IMR-90 (cell line): ENCODE results near the gene PLEKHH1. TPM values are rescaled to one million over a fixed set of nuclear protein-coding genes. Genes with fewer than 3 reads are reported as not detected.

ENCODE experiments used
- ATAC-seq: fragments of 200-7000 bp; cut with Tn5 transposase; 2 replicates; pipeline ENCODE4 v1.9.1; 2020; ENCODE audit warnings: low read depth, mild to moderate bottlenecking, moderate library complexity
- BruUV-seq: library from RNA; stranded (reverse); fragments of 400-500 nt; replicated peaks from 2 replicates; lab custom pipeline; 2021; lab: Mats Ljungman, UMichigan
- CTCF ChIA-PET: fragments of 300-600 bp; formaldehyde crosslinking; extraction: SDS; loops from one replicate; lab custom pipeline; 2021; ENCODE audit warnings: antibody characterized with exemption; lab: Yijun Ruan, JAX
- POLR2A ChIA-PET: fragments of 300-600 bp; sonication (Branson Sonifier 250); formaldehyde crosslinking; loops from one replicate; lab custom pipeline; 2022; ENCODE audit warnings: antibody characterized with exemption; ENCODE audit not compliant: unreplicated experiment; lab: Charles Lee
- DNase-seq: peaks from one replicate; pipeline ENCODE4 v3.0.0; 2013
- H2AFZ ChIP-seq: replicated peaks from 2 replicates; pipeline ENCODE3; 2013; ENCODE audit warnings: low read length, mild to moderate bottlenecking; ENCODE audit not compliant: poor library complexity
- H2AK5ac ChIP-seq: 2 replicates; pipeline ENCODE4 v1.6.1; 2013; ENCODE audit warnings: low read depth, low read length, inconsistent platforms
- H2AK9ac ChIP-seq: replicated peaks from 2 replicates; pipeline ENCODE3; 2013; ENCODE audit warnings: mild to moderate bottlenecking, low read depth, low read length, moderate library complexity; ENCODE audit not compliant: poor library complexity
- H2BK120ac ChIP-seq: 2 replicates; pipeline ENCODE4 v1.6.1; 2013; ENCODE audit warnings: low read depth, low read length, inconsistent platforms
- H2BK15ac ChIP-seq: 3 replicates; pipeline ENCODE4 v1.6.1; 2013; ENCODE audit warnings: low read depth, low read length, inconsistent platforms
- H2BK20ac ChIP-seq: 2 replicates; pipeline ENCODE4 v1.6.1; 2013; ENCODE audit warnings: low read depth, mild to moderate bottlenecking, inconsistent platforms, low read length, moderate library complexity
- H2BK5ac ChIP-seq: 2 replicates; pipeline ENCODE4 v1.6.1; 2013; ENCODE audit warnings: mild to moderate bottlenecking, low read depth, low read length, inconsistent platforms; ENCODE audit not compliant: poor library complexity, severe bottlenecking
- H3K14ac ChIP-seq: replicated peaks from 2 replicates; pipeline ENCODE4 v1.6.1; 2013; ENCODE audit warnings: low read depth, low read length, inconsistent platforms
- H3K18ac ChIP-seq: 2 replicates; pipeline ENCODE4 v1.6.1; 2013; ENCODE audit warnings: low read depth, low read length, control low read depth
- H3K23ac ChIP-seq: 2 replicates; pipeline ENCODE4 v1.6.1; 2013; ENCODE audit warnings: low read depth, low read length, inconsistent platforms
- H3K27ac ChIP-seq: 2 replicates; pipeline ENCODE4 v1.5.1; 2013; ENCODE audit warnings: mild to moderate bottlenecking, control low read depth, low read length; ENCODE audit not compliant: insufficient read depth
- H3K27me3 ChIP-seq: 2 replicates; pipeline ENCODE4 v1.6.1; 2013; ENCODE audit warnings: low read length; ENCODE audit not compliant: control insufficient read depth, insufficient read depth
- H3K36me3 ChIP-seq: 2 replicates; pipeline ENCODE4 v1.6.1; 2013; ENCODE audit warnings: low read length, mixed read lengths; ENCODE audit not compliant: control insufficient read depth, insufficient read depth
- H3K4ac ChIP-seq: 2 replicates; pipeline ENCODE4 v1.6.1; 2013; ENCODE audit warnings: low read depth, low read length, inconsistent platforms
- H3K4me1 ChIP-seq: 2 replicates; pipeline ENCODE4 v1.6.1; 2013; ENCODE audit warnings: low read length, mixed read lengths; ENCODE audit not compliant: control insufficient read depth, insufficient read depth
- H3K4me2 ChIP-seq: 2 replicates; pipeline ENCODE4 v1.6.1; 2013; ENCODE audit warnings: low read depth, mild to moderate bottlenecking, control low read depth, low read length, moderate library complexity
- H3K4me3 ChIP-seq: 2 replicates; pipeline ENCODE4 v1.5.1; 2013; ENCODE audit warnings: low read depth, mild to moderate bottlenecking, control low read depth, low read length, moderate library complexity; ENCODE audit not compliant: insufficient read depth
- H3K56ac ChIP-seq: 2 replicates; pipeline ENCODE4 v1.6.1; 2013; ENCODE audit warnings: low read length, inconsistent platforms; ENCODE audit not compliant: insufficient read depth; ENCODE audit errors: extremely low read depth
- H3K79me1 ChIP-seq, 2 experiments: 2 replicates each; pipeline ENCODE4 v1.6.1; 2013; ENCODE audit warnings: low read length in 2 of 2, inconsistent platforms in 1 of 2, low read depth in 1 of 2
- H3K9ac ChIP-seq: 2 replicates; pipeline ENCODE4 v1.6.1; 2013; ENCODE audit warnings: low read depth, low read length, control low read depth
- H3K9me1 ChIP-seq: 2 replicates; pipeline ENCODE4 v1.6.1; 2013; ENCODE audit warnings: low read length, inconsistent platforms; ENCODE audit not compliant: insufficient read depth
- H3K9me3 ChIP-seq: 2 replicates; pipeline ENCODE4 v1.6.1; 2013; ENCODE audit warnings: low read length; ENCODE audit not compliant: control insufficient read depth, insufficient read depth
- H4K20me1 ChIP-seq: 2 replicates; pipeline ENCODE4 v1.6.1; 2013; ENCODE audit warnings: low read length, inconsistent platforms; ENCODE audit not compliant: insufficient read depth
- H4K5ac ChIP-seq: 2 replicates; pipeline ENCODE4 v1.6.1; 2013; ENCODE audit warnings: mild to moderate bottlenecking, low read depth, low read length, control low read depth
- H4K8ac ChIP-seq, 2 experiments: 2 replicates each; pipeline ENCODE4 v1.6.1; 2013; ENCODE audit warnings: low read depth in 2 of 2, low read length in 2 of 2, control low read depth in 1 of 2, inconsistent platforms in 1 of 2
- H4K91ac ChIP-seq: 2 replicates; pipeline ENCODE4 v1.6.1; 2013; ENCODE audit warnings: low read depth, low read length, inconsistent platforms; ENCODE audit not compliant: insufficient read depth
- CEBPB ChIP-seq: IDR thresholded peaks from 2 replicates; pipeline ENCODE4 v1.6.1; 2012; ENCODE audit warnings: low read depth, low read length, improper control_type of control experiment
- MAFK ChIP-seq: IDR thresholded peaks from 2 replicates; pipeline ENCODE4 v1.6.1; 2012; ENCODE audit warnings: low read depth, low read length, improper control_type of control experiment
- MAZ ChIP-seq: IDR thresholded peaks from 2 replicates; pipeline ENCODE4 v1.6.1; 2012; ENCODE audit warnings: low read depth, mild to moderate bottlenecking, low read length, improper control_type of control experiment, moderate library complexity, borderline replicate concordance
- SMC3 ChIP-seq: fragments of 150-350 bp; IDR thresholded peaks from 2 replicates; pipeline ENCODE4 v1.6.1; 2016; ENCODE audit warnings: low read depth, mild to moderate bottlenecking, antibody characterized with exemption, low read length, moderate library complexity
- WGBS, 2 experiments: methylation state at CpG; one replicate each; pipeline versions ENCODE4 v1.1.5 to v1.1.7; 2013; ENCODE audit warnings: missing lambda C conversion rate in 2 of 2; ENCODE audit not compliant: insufficient read length in 1 of 2; ENCODE audit errors: extremely low coverage in 2 of 2; 5-methylcytosine and 5-hydroxymethylcytosine counted together
- dilution Hi-C: fragments of 300-500 bp; cut with HindIII; formaldehyde crosslinking; loops from one replicate; pipeline ENCODE4 v1.14.3; 2018; ENCODE audit warnings: low sequenced_read_pairs; ENCODE audit not compliant: unreplicated experiment
- in situ Hi-C: fragments of 300-500 bp; cut with MboI; formaldehyde crosslinking; loops from 3 replicates; pipeline ENCODE4 v1.14.3; 2019; ENCODE audit warnings: low sequenced_read_pairs, inconsistent platforms, mixed read lengths
- intact Hi-C: fragments of 100-400 bp; cut with micrococcal nuclease; formaldehyde crosslinking; loops from 2 replicates; pipeline ENCODE4 v1.10.0; 2022
- polyA plus RNA-seq, 3 experiments: library from polyadenylated mRNA; depleted of rRNA; stranded (reverse); fragments of >200 nt; gene quantifications; 2 replicates each; pipeline ENCODE4 v1.2.3, GENCODE V29; 2012; ENCODE audit warnings: low replicate concordance in 1 of 3
- total RNA-seq: library from RNA; depleted of rRNA; stranded (reverse); fragments of >200 nt; gene quantifications from 2 replicates; pipeline ENCODE4 v1.2.3, GENCODE V29; 2012
- TF ChIP-seq, protein P1 (sequence below): fragments of 150-350 bp; IDR thresholded peaks from 2 replicates; pipeline ENCODE4 v1.6.1; 2016; ENCODE audit warnings: low read depth, mild to moderate bottlenecking, low read length, moderate library complexity, borderline replicate concordance

Gene PLEKHH1
- total and polyA plus RNA-seq, 2 of the 4 experiments (the other 2 are of a cell fraction): under 0.01 to 0.34 TPM

DNA sequence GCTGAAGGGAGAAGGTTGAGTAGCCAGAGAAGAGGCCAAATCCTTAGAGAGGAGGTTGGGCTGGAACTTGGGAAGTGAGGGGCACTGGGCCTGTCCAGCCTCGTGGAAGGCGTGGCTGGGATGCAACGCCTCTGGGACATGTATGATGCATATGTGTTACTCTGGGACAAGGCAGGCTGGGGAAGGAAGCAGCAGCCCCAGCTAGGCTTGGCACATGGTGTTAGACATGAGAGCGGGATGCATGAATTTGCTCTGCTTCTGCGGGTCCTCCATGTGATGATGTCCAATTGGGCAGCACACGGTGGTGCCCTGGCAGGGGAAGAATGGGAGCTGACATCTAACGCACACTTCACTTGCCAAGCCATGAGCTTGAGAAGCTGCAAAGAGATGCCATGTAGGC lies 21.3 kb downstream of the PLEKHH1 start:
- CTCF ChIA-PET: interaction anchor here (0.7 to 0.8 kb wide), 2 partner anchors 27 to 40 kb away, joined by 3 read pairs; no protein-coding TSS in a partner anchor
- Histone ChIP-seq H3K18ac (no peak overlapping the region), H3K4ac (no peak overlapping the region), H3K4me1 (no peaks in the 10 kb centered on the region), H2AFZ (no peak overlapping the region), H3K56ac (no peak overlapping the region), H3K9me1 (no peaks in the 10 kb centered on the region), H2AK5ac (no peak overlapping the region), H4K91ac (no peak overlapping the region), H3K14ac (no peak overlapping the region), H2BK5ac (no peak overlapping the region), H4K20me1 (no peaks in the 10 kb centered on the region), H3K4me2 (no peak overlapping the region), H3K79me1 (no peaks in the 10 kb centered on the region), H3K27me3 (peaks cover 9% of the 10 kb centered on the region), H2BK15ac (no peak overlapping the region), H3K27ac (no peak overlapping the region), H4K8ac (no peak overlapping the region), H4K5ac (no peak overlapping the region), H3K9me3 (no peaks in the 10 kb centered on the region), H2AK9ac (no peak overlapping the region), H3K36me3 (no peaks in the 10 kb centered on the region), H3K9ac (no peak overlapping the region), H3K4me3 (no peak overlapping the region), H2BK20ac (no peak overlapping the region), H3K23ac (no peak overlapping the region), H2BK120ac (no peak overlapping the region)
- ATAC-seq (no peak), DNase-seq (no peak)
- intact Hi-C loops (no loop called here), dilution Hi-C loops (no loop called here), in situ Hi-C loops (loop anchor here (10.0 kb wide), 1 partner anchor 110 kb away; no protein-coding TSS in a partner anchor)
- POLR2A ChIA-PET: no interaction called here
- TF ChIP-seq, protein P1, sequence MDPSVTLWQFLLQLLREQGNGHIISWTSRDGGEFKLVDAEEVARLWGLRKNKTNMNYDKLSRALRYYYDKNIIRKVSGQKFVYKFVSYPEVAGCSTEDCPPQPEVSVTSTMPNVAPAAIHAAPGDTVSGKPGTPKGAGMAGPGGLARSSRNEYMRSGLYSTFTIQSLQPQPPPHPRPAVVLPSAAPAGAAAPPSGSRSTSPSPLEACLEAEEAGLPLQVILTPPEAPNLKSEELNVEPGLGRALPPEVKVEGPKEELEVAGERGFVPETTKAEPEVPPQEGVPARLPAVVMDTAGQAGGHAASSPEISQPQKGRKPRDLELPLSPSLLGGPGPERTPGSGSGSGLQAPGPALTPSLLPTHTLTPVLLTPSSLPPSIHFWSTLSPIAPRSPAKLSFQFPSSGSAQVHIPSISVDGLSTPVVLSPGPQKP: no peak
- no peak for TF ChIP-seq CEBPB
- no peak for TF ChIP-seq MAFK
- TF ChIP-seq SMC3: no peak
- TF ChIP-seq MAZ: no peak
- BruUV-seq: no TSS peak
- WGBS, 2 experiments: 84% methylated on average over 6 of the region's 7 CpGs; no CpG with 5 or more reads in 1 of the 2 experiments
